Stimulated activated naive CD8-positive, alpha-beta T cell treated with anti-CD3 and anti-CD28 coated beads, Interleukin-15, Interleukin-2, amounts not matched to agents 100 ng/mL and 50 ng/mL, for 24 hours (primary cell): ENCODE data around the gene SERP2.

Experiments used
- H3K27ac Mint-ChIP-seq: one replicate; pipeline ENCODE4 v1.8.0; 2021; ENCODE audit warnings: mild to moderate bottlenecking, mixed read lengths
- H3K27me3 Mint-ChIP-seq: one replicate; pipeline ENCODE4 v1.8.0; 2021; ENCODE audit warnings: mixed read lengths
- H3K36me3 Mint-ChIP-seq: one replicate; pipeline ENCODE4 v1.8.0; 2021; ENCODE audit warnings: low read depth, mixed read lengths
- H3K4me1 Mint-ChIP-seq: one replicate; pipeline ENCODE4 v1.8.0; 2021; ENCODE audit warnings: low read depth, mixed read lengths
- H3K4me3 Mint-ChIP-seq: one replicate; pipeline ENCODE4 v1.8.0; 2021; ENCODE audit warnings: mild to moderate bottlenecking, mixed read lengths
- H3K9me3 Mint-ChIP-seq: one replicate; pipeline ENCODE4 v1.8.0; 2021; ENCODE audit warnings: mixed read lengths

The SERP2 gene

GRCh38 chr13:44436589-44437337 is 63.1 kb downstream of the SERP2 start:
- no peaks in the 10 kb centered on the region for H3K36me3 Mint-ChIP-seq
- H3K27me3 Mint-ChIP-seq, result peaks cover 9% of the 10 kb centered on the region
- no peaks in the 10 kb centered on the region for H3K9me3 Mint-ChIP-seq
- peaks cover 24% of the 10 kb centered on the region for H3K4me1 Mint-ChIP-seq
- H3K27ac Mint-ChIP-seq, result no peak overlapping the region
- peak overlapping the region; percentile 84 for H3K4me3 Mint-ChIP-seq

- Mint-ChIP-seq H3K9me3 (no peaks in the 10 kb centered on the region), H3K27ac (no peak overlapping the region), H3K36me3 (no peaks in the 10 kb centered on the region), H3K4me1 (peaks cover 24% of the 10 kb centered on the region), H3K27me3 (peaks cover 9% of the 10 kb centered on the region), H3K4me3 (peak overlapping the region; percentile 84)
Observed at GRCh38 chr13:44437356-44438233, 64.0 kb downstream of the SERP2 start.

- H3K9me3 Mint-ChIP-seq, result no peaks in the 10 kb centered on the region
- no peaks in the 10 kb centered on the region for H3K36me3 Mint-ChIP-seq
- H3K4me1 Mint-ChIP-seq, result peaks cover 24% of the 10 kb centered on the region
- H3K4me3 Mint-ChIP-seq, result no peak overlapping the region
- H3K27ac Mint-ChIP-seq, result no peak overlapping the region
- H3K27me3 Mint-ChIP-seq, result peaks cover 9% of the 10 kb centered on the region
Observed at GRCh38 chr13:44438234-44438579, 64.6 kb downstream of the SERP2 start.

- Mint-ChIP-seq H3K4me1 (peaks cover 24% of the 10 kb centered on the region), H3K9me3 (no peaks in the 10 kb centered on the region), H3K4me3 (no peak overlapping the region), H3K27ac (no peak overlapping the region), H3K36me3 (no peaks in the 10 kb centered on the region), H3K27me3 (peaks cover 9% of the 10 kb centered on the region)
Observed at GRCh38 chr13:44439452-44440024, 65.9 kb downstream of the SERP2 start.

GRCh38 chr13:44440046-44440608 is 66.5 kb downstream of the SERP2 start:
- no peaks in the 10 kb centered on the region for H3K36me3 Mint-ChIP-seq
- H3K4me1 Mint-ChIP-seq, result peaks cover 23% of the 10 kb centered on the region
- H3K9me3 Mint-ChIP-seq, result no peaks in the 10 kb centered on the region
- no peak overlapping the region for H3K4me3 Mint-ChIP-seq
- H3K27me3 Mint-ChIP-seq, result peaks cover 9% of the 10 kb centered on the region
- H3K27ac Mint-ChIP-seq, result no peak overlapping the region
